RWPE1 (cell line): ENCODE data around the gene PNPLA1.

Source experiments
- CTCF ChIA-PET: fragments of 350-600 bp; sonication (Branson Sonifier 250); formaldehyde crosslinking; extraction: SDS; loops from one replicate; lab custom pipeline; 2021; lab: Yijun Ruan, JAX
- POLR2A ChIA-PET: fragments of 400-600 bp; formaldehyde crosslinking; extraction: SDS; loops from one replicate; lab custom pipeline; 2020; ENCODE audit warnings: antibody characterized with exemption; ENCODE audit not compliant: low non-redundant PET; lab: Yijun Ruan, JAX
- DNase-seq: peaks from one replicate; pipeline ENCODE4 v3.0.0; 2012; ENCODE audit warnings: low spot score
- H3K27ac ChIP-seq: fragments of 450-650 bp; 2 replicates; pipeline ENCODE4 v1.5.1; 2017
- CTCF ChIP-seq: fragments of 450-650 bp; conservative IDR thresholded peaks from 2 replicates; pipeline ENCODE4 v1.5.1; 2017; ENCODE audit warnings: low read depth, mild to moderate bottlenecking

Gene PNPLA1

DNA sequence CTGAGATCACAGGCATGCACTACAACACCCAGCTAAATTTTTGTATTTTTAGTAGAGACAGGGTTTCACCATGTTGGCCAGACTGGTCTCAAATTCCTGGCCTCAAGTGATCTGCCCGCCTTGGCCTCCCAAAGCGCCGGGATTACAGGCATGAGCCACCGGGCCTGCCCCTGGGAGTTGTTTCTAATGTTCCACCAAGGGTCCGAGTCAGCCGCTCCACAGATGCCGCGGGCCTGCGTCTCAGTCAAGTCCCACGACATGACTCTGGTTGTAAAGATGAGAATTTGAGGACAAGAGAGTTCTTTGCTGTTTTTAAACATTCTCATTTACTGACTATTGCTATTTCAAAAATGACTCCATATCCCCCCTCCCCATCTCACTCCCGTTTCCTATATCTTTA is 36.0 kb downstream of the PNPLA1 start:
- ChIA-PET CTCF (no interaction called here), POLR2A (no interaction called here)
- TF ChIP-seq CTCF = no peak
- H3K27ac ChIP-seq = no peak overlapping the region
- DNase-seq = no peak

DNA sequence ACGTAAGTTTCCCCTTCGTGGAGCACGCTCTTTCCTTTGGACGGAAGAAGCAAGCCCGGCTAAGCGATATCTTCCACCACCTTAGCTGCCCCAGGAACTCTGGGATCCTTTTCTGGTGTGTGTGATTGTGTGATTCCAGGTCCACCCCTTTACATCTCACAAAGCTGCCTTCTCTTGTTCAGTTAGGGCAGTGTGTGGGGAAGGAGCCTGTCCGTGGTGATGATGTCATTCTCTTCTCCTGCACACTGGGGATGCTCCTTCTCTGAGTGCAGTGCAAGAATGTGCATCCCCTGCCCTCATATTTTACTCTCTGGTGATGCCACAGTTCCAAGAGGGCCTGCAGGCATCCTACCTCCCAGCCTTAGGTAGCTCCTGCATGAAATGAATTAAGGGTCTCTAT is 36.5 kb downstream of the PNPLA1 start:
- POLR2A ChIA-PET = no interaction called here
- CTCF ChIA-PET = no interaction called here

DNA sequence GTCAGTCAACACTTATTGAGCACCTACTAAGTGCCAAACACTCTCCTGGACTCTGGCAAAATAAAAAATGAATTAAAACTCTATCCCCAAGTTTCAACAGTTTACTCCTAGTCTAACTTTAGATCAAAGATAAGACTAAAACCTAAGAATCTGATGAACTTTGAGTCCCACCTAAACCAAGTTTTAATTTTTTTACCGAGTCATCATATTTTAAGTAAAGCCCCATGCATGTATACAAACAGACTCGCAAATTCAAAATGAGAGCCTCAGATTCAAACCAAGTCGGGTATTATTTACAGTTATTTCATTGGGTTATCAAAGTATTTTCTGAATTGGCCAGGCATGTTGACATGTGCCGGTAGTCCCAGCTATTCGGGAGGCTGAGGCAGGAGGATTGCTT is 38.7 kb downstream of the PNPLA1 start:
- ChIA-PET POLR2A (no interaction called here), CTCF (no interaction called here)
- no peak for TF ChIP-seq CTCF
- DNase-seq = no peak
- H3K27ac ChIP-seq = no peak overlapping the region

More for the DNA sequence above, 36.5 kb downstream of the PNPLA1 start:
- no peak overlapping the region for H3K27ac ChIP-seq
- TF ChIP-seq CTCF = no peak
- no peak for DNase-seq

GRCh38 chr6:36309203-36309602 is 39.3 kb downstream of the PNPLA1 start:
- ChIA-PET POLR2A (no interaction called here), CTCF (no interaction called here)
- no peak for TF ChIP-seq CTCF
- no peak overlapping the region for H3K27ac ChIP-seq
- DNase-seq = no peak

DNA sequence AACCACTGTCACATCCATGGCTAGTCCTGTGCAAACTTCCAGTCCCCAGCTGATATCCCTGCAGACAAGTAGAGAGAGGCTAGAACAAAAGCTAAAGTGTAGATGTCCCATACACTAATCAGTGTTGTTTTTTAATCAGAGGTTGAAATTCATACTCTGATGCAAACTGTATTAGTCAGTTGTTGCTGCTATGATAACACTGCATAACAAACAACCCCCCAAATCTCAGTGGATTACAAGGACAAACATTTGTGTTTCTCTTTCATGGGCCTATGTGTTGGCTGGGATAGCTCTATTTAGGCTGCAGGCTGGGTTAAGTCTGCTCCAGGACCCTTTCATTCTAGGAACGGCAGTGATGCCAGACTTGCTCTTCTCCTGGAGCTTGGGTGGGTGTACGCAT is 40.0 kb downstream of the PNPLA1 start:
- POLR2A ChIA-PET = no interaction called here
- CTCF ChIA-PET = no interaction called here
- DNase-seq = no peak
- no peak overlapping the region for H3K27ac ChIP-seq
- TF ChIP-seq CTCF = no peak

DNA sequence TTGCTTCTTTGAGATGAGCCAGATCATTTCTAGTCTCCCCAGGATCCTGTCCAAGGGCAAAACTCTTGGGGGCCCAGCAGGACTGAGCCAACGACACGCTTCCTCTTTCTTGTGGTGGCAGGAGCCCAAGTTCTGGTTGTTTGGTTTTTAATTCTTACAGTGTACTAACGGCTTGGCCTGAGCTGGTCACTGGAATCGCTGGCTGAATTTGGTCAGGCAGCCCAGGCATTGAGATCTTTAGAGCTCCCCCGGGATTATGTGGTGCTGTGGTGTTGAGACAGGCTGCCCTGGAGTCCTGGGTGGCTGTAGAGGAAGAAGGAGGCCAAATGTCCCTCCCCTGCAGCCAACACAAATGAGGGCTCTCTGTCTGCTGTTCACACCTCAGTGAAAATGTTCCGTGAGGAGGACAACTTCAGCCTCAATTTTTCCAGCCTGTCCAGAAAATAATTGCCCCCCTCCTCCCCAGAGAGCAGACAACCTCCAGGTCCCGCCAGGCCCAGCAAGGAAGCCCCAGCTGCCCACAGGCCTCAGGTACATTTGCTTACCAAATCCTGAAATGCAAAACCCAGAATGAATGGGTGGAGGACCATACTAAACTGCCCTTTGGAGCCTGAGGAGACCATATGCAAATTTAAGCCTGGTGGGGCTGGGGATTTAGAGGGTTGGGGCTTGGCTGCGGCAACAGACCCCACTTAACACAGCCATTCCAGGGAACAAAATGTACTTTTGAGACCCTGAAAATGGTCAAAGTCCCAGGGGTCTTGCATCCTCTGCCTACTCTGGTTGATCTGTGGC is 43.2 kb downstream of the PNPLA1 start:
- POLR2A ChIA-PET = no interaction called here
- H3K27ac ChIP-seq = no peak overlapping the region
- DNase-seq = no peak
- TF ChIP-seq CTCF = no peak
- CTCF ChIA-PET = interaction anchor here (0.6 to 0.9 kb wide), 3 partner anchors 35 to 103 kb away, joined by 3 to 4 read pairs (median 3); no protein-coding TSS in a partner anchor
